ENCODE data around the gene ISLR.

Gene ISLR

GRCh38 chr15:74209997-74210671 lies 36.6 kb downstream of the ISLR start:
- no peaks in the 10 kb centered on the region for H3K27me3 ChIP-seq
- H3K4me3 ChIP-seq: no peak overlapping the region
- peaks cover 4 to 31% (median 26%) of the 10 kb centered on the region in 10 experiments; a peak in 18 of 20 replicates for H3K4me1 ChIP-seq
- TF ChIP-seq Cebpa-rat (IDR thresholded peaks at IDR 0.05): no peak
- no peaks in the 10 kb centered on the region for H3K9me3 ChIP-seq (replicated peaks in 1 of 11)
- H3K4me2 ChIP-seq: no peak overlapping the region
- H3K27ac ChIP-seq: no peak overlapping the region
- H3K36me3 ChIP-seq: no peaks in the 10 kb centered on the region
- H4K20me1 ChIP-seq: peaks cover 0 to 8% (median 0%) of the 10 kb centered on the region in 11 experiments; a peak in 2 of 22 replicates
- no peak overlapping the region for H3K9ac ChIP-seq

GRCh38 chr15:74210729-74211128 lies 37.2 kb downstream of the ISLR start:
- Histone ChIP-seq H3K9ac (no peak overlapping the region), H3K4me1 (peaks cover 8 to 31% (median 23%) of the 10 kb centered on the region in 10 experiments; a peak in 18 of 20 replicates), H3K9me3 (replicated peaks in 1 of 11) (no peaks in the 10 kb centered on the region), H3K4me3 (no peak overlapping the region), H3K4me2 (no peak overlapping the region), H3K27ac (no peak overlapping the region), H4K20me1 (peaks cover 0 to 8% (median 0%) of the 10 kb centered on the region in 11 experiments; a peak in 2 of 22 replicates), H3K27me3 (no peaks in the 10 kb centered on the region), H3K36me3 (no peaks in the 10 kb centered on the region)
- TF ChIP-seq Cebpa-rat (IDR thresholded peaks at IDR 0.05): no peak

- TF ChIP-seq Cebpa-rat (IDR thresholded peaks at IDR 0.05): no peak
- no peak overlapping the region for H3K4me2 ChIP-seq
These were observed 38.1 kb downstream of the ISLR start for GRCh38 chr15:74211656-74212055.

GRCh38 chr15:74212494-74212893 lies 39.0 kb downstream of the ISLR start:
- no peaks in the 10 kb centered on the region for H3K9me3 ChIP-seq (replicated peaks in 1 of 11)
- no peak for TF ChIP-seq Cebpa-rat (IDR thresholded peaks at IDR 0.05)
- no peak overlapping the region for H3K4me3 ChIP-seq
- no peaks in the 10 kb centered on the region; a peak in 1 of 22 replicates for H4K20me1 ChIP-seq
- no peak overlapping the region for H3K9ac ChIP-seq
- H3K4me1 ChIP-seq: peaks cover 8 to 33% (median 23%) of the 10 kb centered on the region in 10 experiments; a peak in 18 of 20 replicates
- no peaks in the 10 kb centered on the region for H3K36me3 ChIP-seq
- H3K27ac ChIP-seq: no peak overlapping the region
- H3K4me2 ChIP-seq: peak overlapping the region in 2 of 11 experiments; percentile 1 to 6; a peak in 1 of 22 replicates
- no peaks in the 10 kb centered on the region for H3K27me3 ChIP-seq

More at GRCh38 chr15:74211656-74212055, 38.1 kb downstream of the ISLR start:
- Histone ChIP-seq H3K27ac (no peak overlapping the region), H3K9me3 (replicated peaks in 1 of 11) (no peaks in the 10 kb centered on the region), H3K9ac (no peak overlapping the region), H3K36me3 (no peaks in the 10 kb centered on the region), H3K4me3 (no peak overlapping the region), H3K4me1 (peaks cover 8 to 33% (median 23%) of the 10 kb centered on the region in 10 experiments; a peak in 18 of 20 replicates), H3K27me3 (no peaks in the 10 kb centered on the region), H4K20me1 (peaks cover 0 to 7% (median 0%) of the 10 kb centered on the region in 11 experiments; a peak in 2 of 22 replicates)

GRCh38 chr15:74213858-74214284 lies 40.4 kb downstream of the ISLR start:
- Histone ChIP-seq H3K27ac (peak overlapping the region in 4 of 11 experiments; percentile 12 to 43 (median 20); a peak in 5 of 22 replicates), H3K4me1 (peaks cover 8 to 33% (median 23%) of the 10 kb centered on the region in 10 experiments; a peak in 18 of 20 replicates), H4K20me1 (0 out of 22 replicates have a peak, but pooled peaks cover 0 to 4% (median 0%) of the 10 kb centered on the region in 11 experiments), H3K27me3 (no peaks in the 10 kb centered on the region), H3K9ac (peak overlapping the region in 1 of 11 experiments; percentile 50; a peak in 2 of 22 replicates), H3K36me3 (no peaks in the 10 kb centered on the region), H3K4me2 (peak overlapping the region in 10 of 11 experiments; percentile 16 to 81 (median 58); a peak in 18 of 22 replicates), H3K4me3 (no peak overlapping the region), H3K9me3 (replicated peaks in 1 of 11) (no peaks in the 10 kb centered on the region)
- TF ChIP-seq Cebpa-rat (IDR thresholded peaks at IDR 0.05): no peak

GRCh38 chr15:74214324-74215021 lies 41.0 kb downstream of the ISLR start:
- Histone ChIP-seq H3K36me3 (no peaks in the 10 kb centered on the region), H4K20me1 (0 out of 22 replicates have a peak, but pooled peaks cover 0 to 10% (median 0%) of the 10 kb centered on the region in 11 experiments), H3K9me3 (replicated peaks in 1 of 11) (no peaks in the 10 kb centered on the region), H3K4me3 (no peak overlapping the region), H3K27ac (peak overlapping the region in 4 of 11 experiments; percentile 12 to 43 (median 20); a peak in 6 of 22 replicates), H3K4me1 (peaks cover 8 to 33% (median 22%) of the 10 kb centered on the region in 10 experiments; a peak in 18 of 20 replicates), H3K4me2 (peak overlapping the region in 10 of 11 experiments; percentile 16 to 81 (median 58); a peak in 18 of 22 replicates), H3K9ac (peak overlapping the region in 1 of 11 experiments; percentile 50; a peak in 2 of 22 replicates), H3K27me3 (no peaks in the 10 kb centered on the region)
- no peak for TF ChIP-seq Cebpa-rat (IDR thresholded peaks at IDR 0.05)

- Histone ChIP-seq H3K27me3 (0 out of 22 replicates have a peak, but pooled peaks cover 0 to 6% (median 0%) of the 10 kb centered on the region in 11 experiments), H3K36me3 (no peaks in the 10 kb centered on the region), H4K20me1 (0 out of 22 replicates have a peak, but pooled peaks cover 0 to 10% (median 0%) of the 10 kb centered on the region in 11 experiments), H3K4me1 (peaks cover 8 to 33% (median 22%) of the 10 kb centered on the region in 10 experiments; a peak in 18 of 20 replicates), H3K9me3 (replicated peaks in 1 of 11) (no peaks in the 10 kb centered on the region), H3K4me3 (no peak overlapping the region), H3K27ac (no peak overlapping the region), H3K9ac (no peak overlapping the region), H3K4me2 (no peak overlapping the region)
- TF ChIP-seq Cebpa-rat (IDR thresholded peaks at IDR 0.05): no peak
These were observed 42.4 kb downstream of the ISLR start for GRCh38 chr15:74215958-74216357.

GRCh38 chr15:74216949-74217348 lies 43.4 kb downstream of the ISLR start:
- H3K9ac ChIP-seq: no peak overlapping the region
- no peak overlapping the region for H3K4me3 ChIP-seq
- no peak for TF ChIP-seq Cebpa-rat (IDR thresholded peaks at IDR 0.05)
- no peaks in the 10 kb centered on the region for H3K36me3 ChIP-seq
- peaks cover 0 to 9% (median 4%) of the 10 kb centered on the region in 11 experiments; a peak in 9 of 22 replicates for H3K27me3 ChIP-seq
- H3K4me2 ChIP-seq: no peak overlapping the region
- H3K27ac ChIP-seq: no peak overlapping the region
- H4K20me1 ChIP-seq: peaks cover 0 to 16% (median 0%) of the 10 kb centered on the region in 11 experiments; a peak in 1 of 22 replicates
- H3K9me3 ChIP-seq (replicated peaks in 1 of 11): no peaks in the 10 kb centered on the region
- peaks cover 8 to 33% (median 22%) of the 10 kb centered on the region in 10 experiments; a peak in 18 of 20 replicates for H3K4me1 ChIP-seq

Data from BLaER1 treated with 17β-estradiol and CSF1 and Interleukin-3, amounts not matched to agents 10 nM and 100 nM (cell line).